ENCODE results near the gene ZGPAT. TPM values are rescaled to one million over a fixed set of nuclear protein-coding genes. Genes with fewer than 3 reads are reported as not detected.
"Not testable (repeated sequence)": the region's sequence is repeated elsewhere in the genome, so short reads cannot be mapped to it uniquely, and the experiment has no call there.

ZGPAT gene
- total and polyA plus RNA-seq, 2 donors (not counting 3 experiments of a cell fraction or from before 2014, with no cell fraction given) = 23.1 to 29.3 TPM

DNA sequence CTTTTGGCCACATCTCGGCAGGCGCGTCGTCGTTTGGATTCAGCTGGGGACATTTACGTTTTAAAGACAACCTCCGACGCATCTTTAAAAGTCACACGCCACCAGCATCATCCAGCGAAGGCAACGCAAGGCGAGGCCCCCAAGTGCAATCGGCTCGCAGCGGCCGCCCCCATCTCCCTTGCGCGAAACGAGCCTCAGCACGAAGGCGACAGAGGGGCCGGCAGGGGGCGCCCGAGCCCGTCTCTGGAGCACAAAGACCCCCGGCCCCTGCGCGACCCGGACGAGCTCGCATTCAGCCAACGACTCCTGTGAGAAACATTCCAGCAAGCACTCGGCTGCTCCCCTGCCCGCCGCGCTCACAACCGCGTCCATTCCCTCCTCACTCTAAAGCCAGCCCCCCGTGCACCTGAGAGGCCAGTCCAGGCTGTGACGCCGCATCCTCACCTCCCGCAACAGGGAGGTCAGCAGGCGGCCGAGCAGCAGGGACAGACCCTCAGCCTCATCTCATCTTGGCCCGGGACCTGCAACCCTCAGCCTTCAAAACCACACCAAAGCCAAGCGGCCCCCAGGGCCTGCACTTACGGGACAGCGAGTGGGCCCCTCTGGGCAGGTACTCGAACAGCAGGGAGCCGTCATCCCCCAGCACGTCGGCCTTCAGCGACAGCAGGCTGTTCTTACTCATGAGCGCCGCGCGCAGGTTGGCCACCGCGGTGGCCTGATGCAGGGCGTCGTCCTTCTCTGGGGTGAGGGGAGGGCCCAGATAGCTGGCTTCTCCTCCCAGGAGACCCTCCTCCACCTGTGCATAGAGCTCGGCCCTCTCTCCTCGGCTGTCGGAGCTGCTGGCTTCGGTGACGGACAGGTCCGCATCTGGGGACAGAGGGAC is 67.5 kb downstream of the ZGPAT start:
- H3K9me3 ChIP-seq (replicated peaks; ENCODE audit: control insufficient read depth, insufficient read depth, low read length) = no peaks in the 10 kb centered on the region
- H3K27me3 ChIP-seq (ENCODE audit: control insufficient read depth in 2 of 2, insufficient read depth in 2 of 2, low read length in 2 of 2) = no peaks in the 10 kb centered on the region
- H4K20me1 ChIP-seq (replicated peaks; ENCODE audit: control insufficient read depth, extremely low read depth, insufficient read depth, low read length) = no peaks in the 10 kb centered on the region
- dilution Hi-C loops (cut with MboI; ENCODE audit: extremely low pct_ligation_motif_present, low sequenced_read_pairs) = no loop called here
- DNase-seq (ENCODE audit: low read depth, low spot score) = peak; percentile 60
- H3K27ac ChIP-seq (ENCODE audit: insufficient read depth, low read depth, low read length) = no peak overlapping the region
- no peaks in the 10 kb centered on the region for H3K9me1 ChIP-seq (replicated peaks; ENCODE audit: control insufficient read depth, extremely low read depth, insufficient read depth, low read length)
- H3K4me1 ChIP-seq (ENCODE audit: control insufficient read depth, extremely low read depth, insufficient read depth, low read length) = peaks cover 6% of the 10 kb centered on the region
- peak overlapping the region; percentile 91 for H2AFZ ChIP-seq (ENCODE audit: low read depth, low read length)
- BruUV-seq (replicated peaks) = no TSS peak
- H3K9ac ChIP-seq (replicated peaks; ENCODE audit: extremely low read depth, insufficient read depth, low read length) = no peak overlapping the region
- CTCF ChIA-PET = interaction anchor here (0.8 to 2.5 kb wide), 20 partner anchors 9 to 279 kb away, joined by 3 to 32 read pairs (median 6); partner anchors contain the start of genes ARFRP1, DNAJC5, PRPF6 and PTK6
- no peaks in the 10 kb centered on the region for H3K36me3 ChIP-seq (ENCODE audit: control insufficient read depth in 2 of 2, extremely low read depth in 1 of 2, insufficient read depth in 2 of 2, low read length in 2 of 2)
- peak overlapping the region; percentile 65 for H3K4me2 ChIP-seq (ENCODE audit: insufficient read depth, low read length)
- intact Hi-C loops (cut with micrococcal nuclease) = loop anchor here (2.0 kb wide), 2 partner anchors 89 to 237 kb away; partner anchors contain the start of gene TPD52L2
- no peaks in the 10 kb centered on the region for H3K79me2 ChIP-seq (ENCODE audit: control insufficient read depth, insufficient read depth, low read length)
- H3K4me3 ChIP-seq (replicated peaks in 1 of 3; ENCODE audit: insufficient read depth in 1 of 3, low read depth in 1 of 3, low read length in 3 of 3) = peak overlapping the region in 2 of 3 experiments; percentile 17 to 26
- FAIRE-seq = peak; percentile 82
- TF ChIP-seq POLR2AphosphoS5 (IDR thresholded peaks at IDR 0.05; ENCODE audit: insufficient read depth, low read depth, low read length) (no peak), EZH2 (IDR thresholded peaks at IDR 0.05; ENCODE audit: borderline replicate concordance, low read depth, low read length, severe bottlenecking) (no peak), GATA2 (IDR thresholded peaks at IDR 0.05; ENCODE audit: insufficient read depth, insufficient read length, low read depth, low read length) (no peak), FOS (IDR thresholded peaks at IDR 0.05; ENCODE audit: borderline replicate concordance, insufficient read depth, low read length) (no peak)
- TF ChIP-seq, protein P1, sequence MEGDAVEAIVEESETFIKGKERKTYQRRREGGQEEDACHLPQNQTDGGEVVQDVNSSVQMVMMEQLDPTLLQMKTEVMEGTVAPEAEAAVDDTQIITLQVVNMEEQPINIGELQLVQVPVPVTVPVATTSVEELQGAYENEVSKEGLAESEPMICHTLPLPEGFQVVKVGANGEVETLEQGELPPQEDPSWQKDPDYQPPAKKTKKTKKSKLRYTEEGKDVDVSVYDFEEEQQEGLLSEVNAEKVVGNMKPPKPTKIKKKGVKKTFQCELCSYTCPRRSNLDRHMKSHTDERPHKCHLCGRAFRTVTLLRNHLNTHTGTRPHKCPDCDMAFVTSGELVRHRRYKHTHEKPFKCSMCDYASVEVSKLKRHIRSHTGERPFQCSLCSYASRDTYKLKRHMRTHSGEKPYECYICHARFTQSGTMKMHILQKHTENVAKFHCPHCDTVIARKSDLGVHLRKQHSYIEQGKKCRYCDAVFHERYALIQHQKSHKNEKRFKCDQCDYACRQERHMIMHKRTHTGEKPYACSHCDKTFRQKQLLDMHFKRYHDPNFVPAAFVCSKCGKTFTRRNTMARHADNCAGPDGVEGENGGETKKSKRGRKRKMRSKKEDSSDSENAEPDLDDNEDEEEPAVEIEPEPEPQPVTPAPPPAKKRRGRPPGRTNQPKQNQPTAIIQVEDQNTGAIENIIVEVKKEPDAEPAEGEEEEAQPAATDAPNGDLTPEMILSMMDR (IDR thresholded peaks at IDR 0.05; ENCODE audit: extremely low read depth in 1 of 2, insufficient read depth in 1 of 2, low read depth in 1 of 2, low read length in 2 of 2) = peak; percentile 86 to 94
- POLR2A ChIA-PET = no interaction called here

DNA sequence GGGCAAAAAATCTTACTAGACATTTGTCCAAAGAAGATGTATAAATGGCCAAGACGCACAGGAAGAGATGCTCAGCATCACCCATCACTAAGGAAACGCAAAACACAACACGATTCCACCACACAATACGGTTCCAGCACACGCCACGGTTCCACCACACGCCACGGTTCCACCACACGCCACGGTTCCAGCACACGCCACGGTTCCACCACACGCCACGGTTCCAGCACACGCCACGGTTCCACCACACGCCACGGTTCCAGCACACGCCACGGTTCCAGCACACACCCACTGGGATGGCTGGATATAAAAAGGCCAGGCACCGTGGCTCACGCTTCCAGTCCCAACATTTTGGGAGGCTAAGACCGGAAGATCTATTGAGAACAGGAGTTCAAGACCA is 69.0 kb downstream of the ZGPAT start:
- CTCF ChIA-PET = interaction anchor here (1.5 to 1.8 kb wide), 2 partner anchors 87 to 197 kb away, joined by 4 to 5 read pairs; no protein-coding TSS in a partner anchor
- H3K9ac ChIP-seq (replicated peaks; ENCODE audit: extremely low read depth, insufficient read depth, low read length); H4K20me1 ChIP-seq (replicated peaks; ENCODE audit: control insufficient read depth, extremely low read depth, insufficient read depth, low read length); dilution Hi-C loops (cut with MboI; ENCODE audit: extremely low pct_ligation_motif_present, low sequenced_read_pairs); H3K4me2 ChIP-seq (ENCODE audit: insufficient read depth, low read length); H3K27ac ChIP-seq (ENCODE audit: insufficient read depth, low read depth, low read length); H3K79me2 ChIP-seq (ENCODE audit: control insufficient read depth, insufficient read depth, low read length); H2AFZ ChIP-seq (ENCODE audit: low read depth, low read length); POLR2A ChIA-PET; H3K27me3 ChIP-seq (ENCODE audit: control insufficient read depth in 2 of 2, insufficient read depth in 2 of 2, low read length in 2 of 2); BruUV-seq (replicated peaks); H3K9me3 ChIP-seq (replicated peaks; ENCODE audit: control insufficient read depth, insufficient read depth, low read length); FAIRE-seq; H3K4me1 ChIP-seq (ENCODE audit: control insufficient read depth, extremely low read depth, insufficient read depth, low read length); intact Hi-C loops (cut with micrococcal nuclease); H3K9me1 ChIP-seq (replicated peaks; ENCODE audit: control insufficient read depth, extremely low read depth, insufficient read depth, low read length); H3K36me3 ChIP-seq (ENCODE audit: control insufficient read depth in 2 of 2, extremely low read depth in 1 of 2, insufficient read depth in 2 of 2, low read length in 2 of 2); H3K4me3 ChIP-seq (replicated peaks in 1 of 3; ENCODE audit: insufficient read depth in 1 of 3, low read depth in 1 of 3, low read length in 3 of 3); DNase-seq (ENCODE audit: low read depth, low spot score): not testable (repeated sequence)
